Measurements from ENCODE around the gene SHROOM2.
A peak's percentile ranks its signal among the peaks of the same experiment; 100 is the strongest.
"Not testable (repeated sequence)": the region's sequence is repeated elsewhere in the genome, so short reads cannot be mapped to it uniquely, and the experiment has no call there.

Gene SHROOM2

GRCh38 chrX:9785944-9786797, at the start of gene SHROOM2:
TSS of gene SHROOM2 (plus strand) at chrX:9786429. CDS start at chrX:9786546, 117 bp downstream.
- DNase-seq, result no peak

- no peak for DNase-seq
Observed at GRCh38 chrX:9737363-9737762, 48.9 kb upstream of the SHROOM2 start.

GRCh38 chrX:9738151-9738550, 48.1 kb upstream of the SHROOM2 start:
- DNase-seq, result no peak

GRCh38 chrX:9739130-9739529, 47.1 kb upstream of the SHROOM2 start:
- no peak for DNase-seq

GRCh38 chrX:9745417-9746115, 40.7 kb upstream of the SHROOM2 start:
- DNase-seq, result peak; percentile 11

GRCh38 chrX:9746148-9746888, 39.9 kb upstream of the SHROOM2 start:
- peak; percentile 57 for DNase-seq

GRCh38 chrX:9747644-9748043, 38.6 kb upstream of the SHROOM2 start:
- DNase-seq, result no peak

GRCh38 chrX:9749146-9749692, 37.0 kb upstream of the SHROOM2 start:
- DNase-seq, result no peak

GRCh38 chrX:9757366-9757765, 28.9 kb upstream of the SHROOM2 start:
- no peak for DNase-seq

- no peak for DNase-seq
Observed at GRCh38 chrX:9758021-9758638, 28.1 kb upstream of the SHROOM2 start.

GRCh38 chrX:9759337-9759736, 26.9 kb upstream of the SHROOM2 start:
- DNase-seq, result no peak

GRCh38 chrX:9765072-9765736, 21.0 kb upstream of the SHROOM2 start:
- DNase-seq, result no peak

- DNase-seq, result no peak
Observed at GRCh38 chrX:9765737-9766097, 20.5 kb upstream of the SHROOM2 start, which contains the start of gene GPR143. TSS of gene GPR143 (minus strand) at chrX:9765847. CDS start at chrX:9765817, 30 bp downstream.

GRCh38 chrX:9767375-9767774, 18.9 kb upstream of the SHROOM2 start:
- no peak for DNase-seq

- DNase-seq, result not testable (repeated sequence)
Observed at GRCh38 chrX:9768321-9768839, 17.8 kb upstream of the SHROOM2 start.

GRCh38 chrX:9770319-9770718, 15.9 kb upstream of the SHROOM2 start:
- no peak for DNase-seq

GRCh38 chrX:9772943-9773342, 13.3 kb upstream of the SHROOM2 start:
- no peak for DNase-seq

GRCh38 chrX:9775930-9776329, 10.3 kb upstream of the SHROOM2 start:
- DNase-seq, result no peak

- DNase-seq, result no peak
Observed at GRCh38 chrX:9781941-9782340, 4.3 kb upstream of the SHROOM2 start.

- no peak for DNase-seq
Observed at GRCh38 chrX:9784332-9784731, 1.9 kb upstream of the SHROOM2 start.

- DNase-seq, result no peak
Observed at GRCh38 chrX:9785254-9785943, 830 bp upstream of the SHROOM2 start.

All from fibroblast of skin of right quadriceps (primary cell).